ENCODE measurements around the gene TSC22D4.
A peak's percentile ranks its signal among the peaks of the same experiment; 100 is the strongest.
"Not testable (repeated sequence)": the region's sequence is repeated elsewhere in the genome, so short reads cannot be mapped to it uniquely, and the experiment has no call there.

TSC22D4 gene

GRCh38 chr7:100478958-100479660 is at the start of gene TSC22D4:
Gene TSC22D4 (minus strand): TSS chr7:100479214. CDS start chr7:100478038, 1,176 bp downstream.
- peak; percentile 96 for DNase-seq (ENCODE audit: low spot score)

DNA sequence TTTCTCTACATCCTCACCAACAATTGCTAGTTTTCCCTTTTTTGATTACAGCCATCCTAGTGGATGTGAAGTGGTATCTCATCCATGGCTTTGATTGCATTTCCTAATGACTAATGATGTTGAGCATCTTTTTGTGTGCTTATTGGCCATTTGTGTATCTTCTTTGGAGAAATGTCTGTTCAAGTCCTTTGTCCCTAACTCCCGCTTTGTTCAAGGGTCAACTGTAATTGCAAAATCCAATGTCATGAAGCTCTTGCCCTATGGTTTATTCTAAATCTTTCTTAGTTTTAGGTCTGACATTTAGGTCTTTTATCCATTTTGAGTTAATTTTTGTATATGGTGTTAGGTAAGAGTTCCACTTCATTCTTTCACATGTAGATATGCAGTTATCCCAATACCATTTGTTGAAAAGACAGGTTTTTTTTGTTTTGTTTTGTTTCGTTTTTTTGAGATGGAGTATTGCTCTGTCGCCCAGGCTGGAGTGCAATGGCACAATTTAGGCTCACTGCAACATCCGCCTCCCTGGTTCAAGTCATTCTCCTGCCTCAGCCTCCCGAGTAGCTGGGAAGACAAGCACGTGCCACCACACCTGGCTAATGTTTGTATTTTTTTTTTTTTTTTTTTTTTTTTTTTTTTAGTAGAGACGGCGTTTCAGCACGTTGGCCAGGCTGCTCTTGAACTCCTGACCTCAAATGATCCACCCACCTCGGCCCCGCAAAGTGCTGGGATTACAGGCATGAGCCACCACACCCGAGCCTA is 49.3 kb upstream of the TSC22D4 start:
- DNase-seq (ENCODE audit: low spot score): not testable (repeated sequence)

DNA sequence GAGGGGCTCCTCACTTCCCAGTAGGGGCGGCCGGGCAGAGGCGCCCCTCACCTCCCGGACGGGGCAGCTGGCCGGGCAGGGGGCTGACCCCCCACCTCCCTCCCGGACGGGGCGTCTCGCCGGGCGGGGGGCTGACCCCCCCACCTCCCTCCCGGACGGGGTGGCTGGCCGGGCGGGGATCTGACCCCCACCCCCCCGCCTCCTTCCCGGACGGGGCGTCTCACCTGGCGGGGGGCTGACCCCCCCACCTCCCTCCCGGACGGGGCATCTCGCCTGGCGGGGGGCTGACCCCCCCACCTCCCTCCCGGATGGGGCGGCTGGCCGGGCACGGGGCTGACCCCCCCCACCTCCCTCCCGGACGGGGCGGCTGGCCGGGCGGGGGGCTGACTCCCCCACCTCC is 44.2 kb upstream of the TSC22D4 start:
- not testable (repeated sequence) for DNase-seq (ENCODE audit: low spot score)

GRCh38 chr7:100521909-100522593 is 43.0 kb upstream of the TSC22D4 start:
- peak; percentile 36 for DNase-seq (ENCODE audit: low spot score)

DNA sequence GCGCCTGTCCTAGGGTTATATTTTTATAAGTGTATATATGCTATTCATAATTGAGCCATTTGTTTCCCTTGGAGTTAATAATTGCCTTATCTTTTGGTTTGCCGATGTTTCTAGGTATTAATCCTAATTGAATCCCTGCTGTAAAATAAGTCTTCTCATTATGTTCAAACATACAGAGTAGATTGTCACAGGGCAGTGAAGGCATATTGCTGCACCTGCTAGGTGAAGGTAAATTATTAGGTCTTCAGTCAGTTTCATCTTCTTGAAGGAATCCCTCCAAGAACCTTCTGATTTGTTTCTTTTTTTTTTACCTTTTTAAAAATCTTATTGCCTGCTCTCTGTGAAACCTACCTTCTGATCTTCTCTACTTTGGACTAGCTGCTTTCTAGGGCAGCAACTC is 42.1 kb upstream of the TSC22D4 start:
- DNase-seq (ENCODE audit: low spot score): no peak

DNA sequence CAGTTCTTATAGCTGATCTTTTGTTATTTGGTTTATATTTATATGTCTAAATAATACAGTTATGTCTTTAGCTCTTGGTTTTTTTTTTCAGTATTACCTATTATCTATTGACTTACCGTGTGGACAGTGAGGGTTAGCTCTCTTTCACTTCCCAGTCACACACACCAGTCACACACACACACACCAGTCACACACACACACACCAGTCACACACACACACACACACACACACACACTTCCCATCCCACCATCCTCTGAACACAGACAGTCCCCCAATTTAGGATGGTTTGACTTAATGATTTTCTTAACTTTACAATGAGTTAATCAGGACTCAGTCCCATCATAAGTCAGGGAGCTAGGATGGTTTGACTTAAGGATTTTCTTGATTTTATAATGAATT is 41.1 kb upstream of the TSC22D4 start:
- no peak for DNase-seq (ENCODE audit: low spot score)

DNA sequence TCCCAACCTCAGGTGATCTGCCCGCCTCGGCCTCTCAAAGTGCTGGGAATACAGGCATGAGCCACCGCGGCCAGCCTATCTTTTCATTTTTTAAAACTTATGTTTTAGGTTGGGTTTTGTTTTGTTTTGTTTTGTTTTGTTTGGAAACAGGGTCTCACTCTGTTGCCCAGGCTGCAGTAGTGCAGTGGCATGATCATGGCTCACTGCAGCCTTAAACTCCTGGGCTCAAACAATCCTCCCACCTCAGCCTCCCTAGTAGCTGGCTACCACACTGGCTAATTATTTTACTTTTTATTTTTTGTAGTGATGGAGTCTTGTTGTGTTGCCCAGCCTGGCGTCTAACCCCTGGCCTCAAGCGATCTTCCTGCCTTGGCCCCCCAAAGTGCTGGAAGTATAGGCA is 40.6 kb upstream of the TSC22D4 start:
- no peak for DNase-seq (ENCODE audit: low spot score)

- no peak for DNase-seq (ENCODE audit: low spot score)
Measured at GRCh38 chr7:100517305-100517704, 38.3 kb upstream of the TSC22D4 start.

- DNase-seq (ENCODE audit: low spot score): no peak
Measured at GRCh38 chr7:100516135-100516812, 37.3 kb upstream of the TSC22D4 start.

- DNase-seq (ENCODE audit: low spot score): no peak
Measured at GRCh38 chr7:100515072-100515532, 36.1 kb upstream of the TSC22D4 start.

- no peak for DNase-seq (ENCODE audit: low spot score)
Measured at GRCh38 chr7:100513212-100513810, 34.3 kb upstream of the TSC22D4 start.

DNA sequence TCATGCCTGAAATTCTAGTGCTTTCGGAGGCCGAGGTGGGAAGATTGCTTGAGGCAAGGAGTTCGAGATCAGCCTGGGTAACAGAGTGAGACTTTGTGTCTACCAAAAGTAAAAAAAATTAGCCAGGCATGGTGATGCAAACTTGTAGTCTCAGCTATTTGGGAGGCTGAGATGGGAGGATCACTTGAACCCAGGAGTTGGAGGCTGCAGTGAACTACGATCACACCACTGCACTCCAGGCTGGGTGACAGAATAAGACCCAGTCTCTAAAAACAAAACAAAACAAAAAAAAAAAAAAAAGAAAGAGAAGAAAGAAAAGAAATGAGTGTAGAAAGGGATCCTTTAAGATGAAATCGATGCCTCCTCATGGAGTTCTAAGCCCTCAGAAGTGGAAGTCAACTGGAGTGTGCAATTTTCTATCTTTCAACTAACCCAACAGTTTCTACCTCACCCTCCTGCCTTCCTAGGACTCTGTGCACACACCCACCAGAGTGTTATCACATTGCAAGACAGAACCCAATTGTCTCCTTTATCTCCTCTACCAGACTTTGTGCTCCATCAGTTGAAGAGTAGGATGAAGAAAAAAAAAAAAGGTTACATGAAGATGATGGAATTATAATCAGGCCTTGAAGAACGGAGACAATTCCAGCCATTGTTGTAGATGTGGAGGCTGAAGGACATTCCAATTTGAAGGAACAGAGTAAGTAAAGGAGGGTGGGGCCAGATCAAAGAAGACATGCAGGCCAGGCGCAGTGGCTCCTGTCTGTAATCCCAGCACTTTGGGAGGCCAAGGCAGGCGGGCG is 31.6 kb upstream of the TSC22D4 start:
- DNase-seq (ENCODE audit: low spot score): no peak

DNA sequence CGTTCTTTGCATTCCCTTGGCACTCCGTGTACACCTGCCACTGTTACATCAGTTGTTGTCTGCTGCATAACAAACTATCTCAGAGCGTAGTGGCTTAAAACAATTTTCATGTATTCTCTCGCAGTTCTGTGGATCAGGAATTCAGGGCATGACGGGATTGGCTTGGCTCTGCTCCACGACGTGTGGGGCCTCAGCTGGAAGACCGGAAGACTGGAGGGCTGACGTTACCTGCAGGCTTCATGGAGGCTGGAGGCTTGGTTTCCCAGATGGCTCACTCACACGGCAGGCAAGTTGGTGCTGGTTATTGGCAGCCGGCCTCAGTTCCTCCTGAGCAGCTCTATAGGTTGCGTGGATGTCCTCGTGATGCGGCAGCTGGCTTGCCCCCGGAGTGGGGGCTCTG is 30.2 kb upstream of the TSC22D4 start:
- DNase-seq (ENCODE audit: low spot score): no peak

DNA sequence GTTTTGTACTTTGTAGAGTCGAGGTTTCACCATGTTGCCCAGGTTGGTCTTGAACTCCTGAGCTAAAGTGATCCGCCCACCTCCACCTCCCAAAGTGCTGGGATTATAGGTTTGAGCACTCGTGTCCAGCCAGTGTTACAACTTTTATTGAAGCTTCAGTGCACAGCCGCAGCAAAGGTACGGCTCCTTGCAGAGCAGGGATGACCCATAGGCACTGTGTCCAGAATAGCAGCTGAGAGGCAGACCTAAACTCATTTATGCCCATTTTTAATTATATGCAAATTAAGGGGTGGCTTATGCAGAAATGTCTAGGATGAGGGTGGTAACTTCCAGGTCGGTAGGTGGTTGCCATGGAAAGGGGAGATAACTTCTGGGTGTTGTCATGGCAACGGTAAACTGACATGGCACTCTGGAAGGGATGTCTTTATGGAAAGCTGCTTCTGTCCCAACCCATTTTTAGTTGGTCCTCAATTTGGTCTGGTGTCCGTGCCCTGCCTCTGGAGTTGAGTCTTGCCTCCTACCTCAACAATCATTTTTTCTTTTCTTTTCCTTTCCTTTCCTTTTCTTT is 27.4 kb upstream of the TSC22D4 start:
- DNase-seq (ENCODE audit: low spot score): no peak

GRCh38 chr7:100504887-100505611 is 26.0 kb upstream of the TSC22D4 start:
- no peak for DNase-seq (ENCODE audit: low spot score)

DNA sequence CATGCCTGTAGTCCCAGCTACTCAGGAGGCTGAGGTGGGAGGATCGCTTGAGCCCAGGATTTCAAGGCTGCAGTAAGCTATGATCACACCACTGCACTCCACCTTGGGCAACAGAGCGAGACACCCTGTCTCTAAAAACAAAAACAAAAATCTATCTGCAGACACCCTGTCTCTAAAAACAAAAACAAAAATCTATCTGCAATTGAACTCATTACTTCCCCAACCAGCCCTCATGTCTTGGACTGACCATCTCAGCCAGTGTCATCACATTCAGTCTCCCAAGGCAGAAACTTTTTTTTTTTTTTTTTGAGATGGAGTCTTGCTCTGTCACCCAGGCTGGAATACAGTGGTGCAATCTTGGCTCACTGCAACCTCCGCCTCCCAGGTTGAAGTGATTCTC is 25.0 kb upstream of the TSC22D4 start:
- not testable (repeated sequence) for DNase-seq (ENCODE audit: low spot score)

- DNase-seq (ENCODE audit: low spot score): not testable (repeated sequence)
Measured at GRCh38 chr7:100500743-100501142, 21.7 kb upstream of the TSC22D4 start.

DNA sequence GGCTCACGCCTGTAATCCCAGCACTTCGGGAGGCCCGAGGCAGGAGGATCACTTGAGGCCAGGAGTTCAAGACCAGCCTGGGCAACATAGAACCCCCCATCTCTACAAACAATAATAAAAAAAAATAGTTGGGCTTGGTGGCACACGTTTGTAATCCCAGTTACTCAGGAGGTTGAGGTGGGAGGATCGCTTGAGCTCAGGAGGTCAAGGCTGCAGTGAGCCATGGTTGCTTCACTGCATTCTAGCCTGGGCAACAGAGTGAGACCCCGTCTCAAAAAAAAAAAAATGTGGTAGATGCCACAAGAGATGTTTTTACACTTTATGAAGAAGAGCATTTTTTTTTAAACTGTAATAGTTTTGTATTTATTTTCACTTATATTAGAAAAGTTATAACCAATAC is 17.5 kb upstream of the TSC22D4 start:
- DNase-seq (ENCODE audit: low spot score): no peak

DNA sequence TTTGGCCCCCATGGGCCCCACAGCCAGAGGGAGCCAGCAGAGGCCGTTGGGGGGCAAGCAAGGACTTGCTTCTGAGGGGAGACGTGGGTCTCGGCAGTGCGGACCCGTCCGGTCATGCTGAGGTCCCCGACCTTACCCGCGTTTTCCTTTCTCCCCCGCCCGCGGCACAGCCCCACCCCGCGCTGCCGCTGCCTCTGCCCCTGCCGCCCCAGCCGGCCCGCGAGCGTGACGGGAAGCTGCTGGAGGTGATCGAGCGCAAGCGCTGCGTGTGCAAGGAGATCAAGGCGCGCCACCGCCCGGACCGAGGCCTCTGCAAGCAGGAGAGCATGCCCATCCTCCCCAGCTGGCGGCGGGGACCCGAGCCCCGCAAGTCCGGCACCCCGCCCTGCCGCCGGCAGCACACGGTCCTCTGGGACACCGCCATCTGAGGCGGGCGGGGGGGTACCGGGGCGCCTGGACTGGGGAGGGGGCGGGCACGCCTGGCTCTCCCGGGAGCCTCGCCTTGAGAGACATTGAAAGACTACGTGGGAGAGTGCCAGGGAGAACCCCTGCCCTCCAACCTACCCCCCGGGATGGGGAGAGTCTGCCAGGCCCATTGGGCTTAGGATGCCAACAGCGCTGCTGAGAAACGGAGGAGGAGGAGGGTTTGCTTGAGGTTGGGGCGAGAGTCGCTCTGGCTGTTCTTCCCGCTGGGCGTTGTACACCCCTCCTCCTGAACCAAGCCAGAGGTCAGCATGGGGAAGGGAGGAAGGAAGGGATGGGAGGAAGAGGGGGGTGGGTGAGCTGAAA is 14.7 kb upstream of the TSC22D4 start:
- peak; percentile 43 for DNase-seq (ENCODE audit: low spot score)
